GM12891 (cell line): ENCODE measurements around the gene TRIP6.
A peak's percentile ranks its signal among the peaks of the same experiment; 100 is the strongest.

ENCODE experiments used
- DNase-seq: peaks from one replicate; pipeline ENCODE4 v3.0.0; 2011; ENCODE audit warnings: low spot score; ENCODE audit not compliant: insufficient read length
- FAIRE-seq: peaks from 2 replicates; lab custom pipeline; 2011; peaks lifted over from hg19 to GRCh38; lab: Jason Lieb, UNC
- PAX5 ChIP-seq: IDR thresholded peaks from 2 replicates; pipeline ENCODE4 v1.6.1; 2011; ENCODE audit warnings: low read length, moderate library complexity, mild to moderate bottlenecking; ENCODE audit not compliant: insufficient read depth, severe bottlenecking
- POLR2A ChIP-seq: IDR thresholded peaks from 2 replicates; pipeline ENCODE4 v1.6.1; 2011; ENCODE audit warnings: low read depth, low read length, control low read depth
- POLR2AphosphoS5 ChIP-seq: IDR thresholded peaks from 2 replicates; pipeline ENCODE4 v1.6.1; 2011; ENCODE audit warnings: low read depth, low read length, control low read depth
- POU2F2 ChIP-seq: IDR thresholded peaks from 2 replicates; pipeline ENCODE4 v1.6.1; 2011; ENCODE audit warnings: low read depth, mild to moderate bottlenecking, control low read depth, low read length, moderate library complexity
- SPI1 ChIP-seq: IDR thresholded peaks from 2 replicates; pipeline ENCODE4 v1.6.1; 2011; ENCODE audit warnings: low read depth, low read length, control low read depth
- TAF1 ChIP-seq: IDR thresholded peaks from 2 replicates; pipeline ENCODE4 v1.6.1; 2011; ENCODE audit warnings: low read depth, low read length, control low read depth

TRIP6 gene

GRCh38 chr7:100881136-100881535 is 13.9 kb downstream of the TRIP6 start:
- TF ChIP-seq SPI1 = no peak
- TF ChIP-seq POU2F2 = no peak
- no peak for TF ChIP-seq POLR2AphosphoS5
- no peak for TF ChIP-seq TAF1
- TF ChIP-seq POLR2A = no peak
- no peak for TF ChIP-seq PAX5
- DNase-seq (no peak), FAIRE-seq (no peak)

- FAIRE-seq (no peak), DNase-seq (no peak)
- TF ChIP-seq PAX5 (no peak), TAF1 (no peak), POU2F2 (no peak), SPI1 (no peak), POLR2AphosphoS5 (no peak), POLR2A (no peak)
Measured at GRCh38 chr7:100882201-100882600, 15.0 kb downstream of the TRIP6 start.

- TF ChIP-seq POLR2A = no peak
- no peak for TF ChIP-seq TAF1
- TF ChIP-seq PAX5 = no peak
- no peak for TF ChIP-seq POU2F2
- TF ChIP-seq POLR2AphosphoS5 = no peak
- no peak for TF ChIP-seq SPI1
- DNase-seq = no peak
- no peak for FAIRE-seq
Measured at GRCh38 chr7:100882785-100883526, 15.8 kb downstream of the TRIP6 start.

GRCh38 chr7:100884736-100885439 is 17.7 kb downstream of the TRIP6 start:
- FAIRE-seq = no peak
- TF ChIP-seq TAF1 (no peak), SPI1 (no peak), PAX5 (no peak), POU2F2 (no peak), POLR2AphosphoS5 (no peak; the same call in 1 of the 2 replicates), POLR2A (no peak)
- no peak for DNase-seq

GRCh38 chr7:100885440-100886141 is 18.4 kb downstream of the TRIP6 start:
- FAIRE-seq (no peak), DNase-seq (no peak)
- TF ChIP-seq POLR2AphosphoS5 = 0 out of 2 replicates have a peak, but pooled peaks have one; percentile 8
- no peak for TF ChIP-seq POU2F2

GRCh38 chr7:100886142-100886935 is 19.2 kb downstream of the TRIP6 start:
- DNase-seq (no peak), FAIRE-seq (peak; percentile 23)
- TF ChIP-seq PAX5 = no peak
- no peak for TF ChIP-seq POU2F2
- no peak for TF ChIP-seq TAF1
- no peak for TF ChIP-seq POLR2A
- no peak for TF ChIP-seq SPI1
- no peak for TF ChIP-seq POLR2AphosphoS5

GRCh38 chr7:100886936-100887515 is 19.8 kb downstream of the TRIP6 start:
- FAIRE-seq (peak; percentile 40), DNase-seq (no peak)
- no peak for TF ChIP-seq POLR2A
- TF ChIP-seq TAF1 = no peak
- no peak for TF ChIP-seq PAX5
- no peak for TF ChIP-seq SPI1
- no peak for TF ChIP-seq POLR2AphosphoS5
- no peak for TF ChIP-seq POU2F2

GRCh38 chr7:100887516-100888290 is 20.5 kb downstream of the TRIP6 start:
- peak; percentile 81 for DNase-seq
- peak; percentile 94 for FAIRE-seq
- TF ChIP-seq POLR2AphosphoS5 (peak; percentile 58; the same call in 1 of the 2 replicates), SPI1 (peak; percentile 100), POLR2A (no peak), PAX5 (no peak), POU2F2 (no peak), TAF1 (peak; percentile 34; the same call in 1 of the 2 replicates)
